Loucy (cell line): ENCODE measurements around the gene CD300LD.

ENCODE experiments used
- CTCF ChIP-seq: fragments of 200-600 bp; sonication (generic); conservative IDR thresholded peaks from 2 replicates; pipeline ENCODE4 v1.5.1; 2014; ENCODE audit warnings: mild to moderate bottlenecking, antibody characterized with exemption, low read length
- EZH2phosphoT487 ChIP-seq: fragments of 200-600 bp; IDR thresholded peaks from 2 replicates; pipeline ENCODE4 v1.6.1; 2018; ENCODE audit warnings: antibody characterized with exemption, mild to moderate bottlenecking, moderate library complexity, borderline replicate concordance

- TF ChIP-seq EZH2phosphoT487 (no peak), CTCF (no peak)
These were observed 30.5 kb downstream of the CD300LD start for GRCh38 chr17:74561586-74561985.
